CD4-positive, alpha-beta T cell treated with Interleukin-6 for 4 hours (primary cell): Measurements from ENCODE around the gene NUP205.
A peak's percentile ranks its signal among the peaks of the same experiment; 100 is the strongest.

Source experiments
- DNase-seq: peaks from one replicate; pipeline ENCODE4 v3.0.0-alpha.2; 2020; ENCODE audit warnings: mixed read lengths

NUP205 gene

GRCh38 chr7:135541029-135541428, 16.7 kb upstream of the NUP205 start:
- DNase-seq, result no peak

- DNase-seq, result no peak
These were observed 7.5 kb upstream of the NUP205 start for GRCh38 chr7:135550196-135550595.

- DNase-seq, result no peak
These were observed 5.6 kb upstream of the NUP205 start for GRCh38 chr7:135552148-135552547.

- no peak for DNase-seq
These were observed 4.4 kb upstream of the NUP205 start for GRCh38 chr7:135553346-135553745.

GRCh38 chr7:135558337-135558767, 635 bp downstream of the NUP205 start:
- DNase-seq, result peak; percentile 70

GRCh38 chr7:135558881-135559280, 1.2 kb downstream of the NUP205 start:
- DNase-seq, result no peak

- no peak for DNase-seq
These were observed 2.9 kb downstream of the NUP205 start for GRCh38 chr7:135560631-135561030.

GRCh38 chr7:135562720-135563119, 5.0 kb downstream of the NUP205 start:
- DNase-seq, result no peak

- DNase-seq, result no peak
These were observed 14.1 kb downstream of the NUP205 start for GRCh38 chr7:135571834-135572233.

- no peak for DNase-seq
These were observed 15.8 kb downstream of the NUP205 start for GRCh38 chr7:135573541-135573940.

- no peak for DNase-seq
These were observed 17.6 kb downstream of the NUP205 start for GRCh38 chr7:135575296-135575695.

GRCh38 chr7:135578569-135578968, 20.9 kb downstream of the NUP205 start:
- no peak for DNase-seq

- no peak for DNase-seq
These were observed 26.9 kb downstream of the NUP205 start for GRCh38 chr7:135584362-135585353.

GRCh38 chr7:135597181-135597925, 39.6 kb downstream of the NUP205 start:
- no peak for DNase-seq

GRCh38 chr7:135597926-135598305, 40.2 kb downstream of the NUP205 start:
- no peak for DNase-seq

GRCh38 chr7:135599471-135599870, 41.8 kb downstream of the NUP205 start:
- no peak for DNase-seq

- DNase-seq, result no peak
These were observed 42.5 kb downstream of the NUP205 start for GRCh38 chr7:135600226-135600625.

- DNase-seq, result no peak
These were observed 43.5 kb downstream of the NUP205 start for GRCh38 chr7:135601182-135601581.

GRCh38 chr7:135602304-135602703, 44.6 kb downstream of the NUP205 start:
- no peak for DNase-seq

- no peak for DNase-seq
These were observed 58.4 kb downstream of the NUP205 start for GRCh38 chr7:135616136-135616535.

- DNase-seq, result no peak
These were observed 60.1 kb downstream of the NUP205 start for GRCh38 chr7:135617781-135618180.

GRCh38 chr7:135618510-135618909, 60.8 kb downstream of the NUP205 start:
- DNase-seq, result no peak

- no peak for DNase-seq
These were observed 62.7 kb downstream of the NUP205 start for GRCh38 chr7:135620447-135620846.
